GM12801 (cell line): ENCODE data around the gene GTPBP3.

ENCODE experiments used
- TF ChIP-seq, protein P1 (sequence below): IDR thresholded peaks from one replicate; pipeline ENCODE4 v1.5.1; 2011; ENCODE audit warnings: control low read depth; ENCODE audit not compliant: insufficient read length; ENCODE audit errors: extremely low read depth

Gene GTPBP3

DNA sequence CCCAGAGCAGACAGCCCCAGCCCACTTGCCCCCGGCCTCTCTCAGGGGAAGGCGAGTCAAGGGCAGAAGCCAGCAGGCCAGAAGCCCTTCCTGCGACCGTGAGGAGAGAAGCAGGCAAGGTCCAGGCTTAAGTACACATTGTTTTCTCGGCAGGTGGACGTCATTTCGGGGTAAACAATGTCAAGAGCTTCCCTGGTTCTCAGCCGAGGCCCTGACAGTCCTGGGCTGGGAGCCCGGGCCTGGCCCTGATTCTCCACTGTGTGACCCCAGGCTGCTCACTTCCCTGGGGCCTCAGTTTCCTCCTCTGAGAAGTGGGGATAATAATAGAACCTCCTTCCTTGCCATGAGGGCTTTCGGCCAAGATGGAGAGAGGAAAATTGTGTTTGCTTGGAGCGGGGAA is 20.4 kb downstream of the GTPBP3 start:
- TF ChIP-seq, protein P1, sequence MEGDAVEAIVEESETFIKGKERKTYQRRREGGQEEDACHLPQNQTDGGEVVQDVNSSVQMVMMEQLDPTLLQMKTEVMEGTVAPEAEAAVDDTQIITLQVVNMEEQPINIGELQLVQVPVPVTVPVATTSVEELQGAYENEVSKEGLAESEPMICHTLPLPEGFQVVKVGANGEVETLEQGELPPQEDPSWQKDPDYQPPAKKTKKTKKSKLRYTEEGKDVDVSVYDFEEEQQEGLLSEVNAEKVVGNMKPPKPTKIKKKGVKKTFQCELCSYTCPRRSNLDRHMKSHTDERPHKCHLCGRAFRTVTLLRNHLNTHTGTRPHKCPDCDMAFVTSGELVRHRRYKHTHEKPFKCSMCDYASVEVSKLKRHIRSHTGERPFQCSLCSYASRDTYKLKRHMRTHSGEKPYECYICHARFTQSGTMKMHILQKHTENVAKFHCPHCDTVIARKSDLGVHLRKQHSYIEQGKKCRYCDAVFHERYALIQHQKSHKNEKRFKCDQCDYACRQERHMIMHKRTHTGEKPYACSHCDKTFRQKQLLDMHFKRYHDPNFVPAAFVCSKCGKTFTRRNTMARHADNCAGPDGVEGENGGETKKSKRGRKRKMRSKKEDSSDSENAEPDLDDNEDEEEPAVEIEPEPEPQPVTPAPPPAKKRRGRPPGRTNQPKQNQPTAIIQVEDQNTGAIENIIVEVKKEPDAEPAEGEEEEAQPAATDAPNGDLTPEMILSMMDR = no peak

DNA sequence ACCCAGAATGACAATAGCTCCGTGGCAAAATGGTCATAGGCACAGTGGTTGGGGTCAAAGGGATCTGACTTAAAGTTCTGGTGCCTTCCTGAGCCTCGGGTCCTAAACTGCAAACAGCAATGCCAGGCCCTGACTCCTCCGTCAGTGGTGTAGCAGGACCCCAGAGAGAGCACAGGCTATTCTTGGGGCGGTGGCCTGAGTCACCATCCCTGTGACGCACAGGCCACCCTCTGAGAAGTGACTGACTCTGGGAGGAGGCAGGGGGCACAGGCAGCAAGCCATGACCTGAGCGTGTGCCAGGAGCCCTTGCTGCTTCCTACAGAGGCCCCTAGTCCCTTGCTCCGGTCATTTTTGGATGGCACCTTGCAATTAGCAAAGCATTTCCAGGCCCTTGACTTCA is 21.0 kb downstream of the GTPBP3 start:
- TF ChIP-seq, protein P1 = no peak

GRCh38 chr19:17359905-17360800 is 22.8 kb downstream of the GTPBP3 start:
- TF ChIP-seq, protein P1 = no peak

GRCh38 chr19:17365361-17365760 is 28.0 kb downstream of the GTPBP3 start:
- TF ChIP-seq, protein P1 = no peak

GRCh38 chr19:17370026-17370587 is 32.8 kb downstream of the GTPBP3 start:
- TF ChIP-seq, protein P1 = no peak

- TF ChIP-seq, protein P1 = no peak
Measured at GRCh38 chr19:17376935-17377600, 39.7 kb downstream of the GTPBP3 start, which contains the start of gene PLVAP. Gene PLVAP, minus strand, starts transcription at chr19:17377342. Its CDS starts 54 bp downstream, at chr19:17377288.

- TF ChIP-seq, protein P1 = no peak
Measured at GRCh38 chr19:17378271-17378670, 40.9 kb downstream of the GTPBP3 start.
